GM12878 (cell line): ENCODE results near the gene F2RL3. TPM values are rescaled to one million over a fixed set of nuclear protein-coding genes. Genes with fewer than 3 reads are reported as not detected.

Experiments
- ATAC-seq: fragments of 200-7000 bp; cut with Tn5 transposase; 3 replicates; pipeline ENCODE4 v1.9.1; 2020; ENCODE audit warnings: mild to moderate bottlenecking, moderate library complexity
- BruUV-seq: library from RNA; stranded (reverse); fragments of 400-500 nt; replicated peaks from 2 replicates; lab custom pipeline; 2021; lab: Mats Ljungman, UMichigan
- CTCF ChIA-PET: fragments of 300-600 bp; sonication (Branson Sonifier 250); formaldehyde crosslinking; extraction: SDS; loops from one replicate; lab custom pipeline; 2021; ENCODE audit warnings: inconsistent platforms; lab: Yijun Ruan, JAX
- POLR2A ChIA-PET: fragments of 350-600 bp; formaldehyde crosslinking; extraction: SDS; loops from one replicate; lab custom pipeline; 2021; ENCODE audit warnings: inconsistent platforms; lab: Charles Lee
- RAD21 ChIA-PET: fragments of 300-600 bp; sonication (Branson Sonifier 250); formaldehyde crosslinking; loops from one replicate; lab custom pipeline; 2023; ENCODE audit warnings: antibody characterized with exemption; ENCODE audit not compliant: unreplicated experiment; lab: Charles Lee
- SMC1A ChIA-PET: fragments of 300-600 bp; sonication (Branson Sonifier 250); formaldehyde crosslinking; loops from one replicate; lab custom pipeline; 2023; ENCODE audit not compliant: unreplicated experiment, uncharacterized antibody; lab: Charles Lee
- DNase-seq: peaks from one replicate; pipeline ENCODE4 v3.0.0-alpha.2; 2011; ENCODE audit warnings: low read depth, low spot score
- FAIRE-seq: peaks from 3 replicates; lab custom pipeline; 2011; peaks lifted over from hg19 to GRCh38; lab: Jason Lieb, UNC
- H2AFZ ChIP-seq: 2 replicates; pipeline ENCODE4 v1.6.0; 2011; ENCODE audit warnings: low read depth, low read length, control low read depth; ENCODE audit not compliant: control insufficient read depth
- H3K27ac ChIP-seq: 2 replicates; pipeline ENCODE4 v1.5.1; 2011; ENCODE audit warnings: control low read depth; ENCODE audit not compliant: control insufficient read depth, insufficient read depth
- H3K27me3 ChIP-seq, 2 experiments: replicated peaks in 1 of 2; 2 replicates each; pipeline versions ENCODE4 v1.6.0 to v1.6.1; 2011; ENCODE audit warnings: low read length in 1 of 2; ENCODE audit not compliant: control insufficient read depth in 2 of 2, insufficient read depth in 2 of 2
- H3K36me3 ChIP-seq, 2 experiments: 2 replicates each; pipeline ENCODE4 v1.5.1; 2011; ENCODE audit warnings: low read length in 1 of 2; ENCODE audit not compliant: control insufficient read depth in 2 of 2, insufficient read depth in 2 of 2
- H3K4me1 ChIP-seq: 2 replicates; pipeline ENCODE4 v1.6.1; 2011; ENCODE audit warnings: mild to moderate bottlenecking, low read length, moderate library complexity, mixed read lengths; ENCODE audit not compliant: control insufficient read depth, insufficient read depth
- H3K4me2 ChIP-seq: 2 replicates; pipeline ENCODE4 v1.6.0; 2011; ENCODE audit warnings: control low read depth; ENCODE audit not compliant: control insufficient read depth, insufficient read depth
- H3K4me3 ChIP-seq: fragments of 200-600 bp; sonication (generic); 2 replicates; pipeline ENCODE4 v1.5.1; 2016
- H3K79me2 ChIP-seq: 2 replicates; pipeline ENCODE4 v1.6.0; 2011; ENCODE audit warnings: low read length; ENCODE audit not compliant: control insufficient read depth, insufficient read depth
- H3K9ac ChIP-seq: 2 replicates; pipeline ENCODE4 v1.8.0; 2011; ENCODE audit warnings: low read length, control low read depth, mixed read lengths; ENCODE audit not compliant: control insufficient read depth, insufficient read depth
- H3K9me3 ChIP-seq: replicated peaks from 3 replicates; pipeline ENCODE4 v1.5.1; 2011; ENCODE audit warnings: mild to moderate bottlenecking, low read length; ENCODE audit not compliant: control insufficient read depth, insufficient read depth
- H4K20me1 ChIP-seq: 2 replicates; pipeline ENCODE4 v1.6.0; 2011; ENCODE audit not compliant: control insufficient read depth, insufficient read depth
- PKNOX1 ChIP-seq: fragments of 450-650 bp; IDR thresholded peaks from 2 replicates; pipeline ENCODE4 v1.6.1; 2016; ENCODE audit warnings: mild to moderate bottlenecking
- REST ChIP-seq: IDR thresholded peaks from 2 replicates; pipeline ENCODE4 v1.6.1; 2012; ENCODE audit warnings: mild to moderate bottlenecking, low read depth, low read length
- WGBS: methylation state at CpG from one replicate; pipeline ENCODE4 v1.1.6; 2016; ENCODE audit warnings: low lambda C conversion rate; ENCODE audit not compliant: insufficient replicate concordance, insufficient coverage; ENCODE audit errors: missing lambda C conversion rate; 5-methylcytosine and 5-hydroxymethylcytosine counted together
- in situ Hi-C: fragments of 300-500 bp; cut with MboI; formaldehyde crosslinking; loops from 9 replicates; pipeline ENCODE4 v1.14.3; 2018; ENCODE audit warnings: mixed read lengths
- intact Hi-C: fragments of 100-400 bp; cut with micrococcal nuclease; formaldehyde crosslinking; loops from one replicate; pipeline ENCODE4 v1.14.2; 2022; ENCODE audit not compliant: unreplicated experiment
- polyA plus RNA-seq, 11 experiments: library from polyadenylated mRNA; depleted of rRNA in 4 of 11; unstranded in 6 of 11; stranded (reverse) in 5 of 11; fragments of >200 nt; fragmentation: Nextera tagmentation in 4 of 11; fragmentation: Illumina TruSeq in 1 of 11; extraction: Ambion mirVana in 4 of 11; extraction: Trizol in 1 of 11; gene quantifications; 1 replicate in 1 of 11; 2 replicates in 10 of 11; pipeline versions ENCODE4 v1.2.1 to v1.2.3, GENCODE V29; 2011 to 2016; ENCODE audit warnings: inconsistent platforms in 2 of 11, missing spikeins in 2 of 11, low read depth in 1 of 11
- total RNA-seq, 4 experiments: library from RNA; depleted of rRNA in 3 of 4; stranded (reverse); fragments of >200 nt in 3 of 4; fragmentation: Illumina TruSeq in 1 of 4; extraction: Trizol in 1 of 4; gene quantifications; 2 replicates each; pipeline versions ENCODE4 v1.2.1 to v1.2.3, GENCODE V29; 2013 to 2021

Gene F2RL3
- total and polyA plus RNA-seq, 10 of the 15 experiments (the other 5 are each of a cell fraction or from before 2014, with no cell fraction given) = 0.01 to 1.2 (median 0.29) TPM

GRCh38 chr19:16880884-16881554 is 7.8 kb upstream of the F2RL3 start:
- RAD21 ChIA-PET = no interaction called here
- Histone ChIP-seq H3K4me1 (peaks cover 6% of the 10 kb centered on the region), H3K4me2 (no peak overlapping the region), H3K9me3 (peaks cover 16% of the 10 kb centered on the region; the same call in 2 of the 3 replicates), H3K36me3 (peaks cover 3 to 30% of the 10 kb centered on the region in 2 experiments), H2AFZ (no peak overlapping the region), H4K20me1 (no peaks in the 10 kb centered on the region), H3K4me3 (no peak overlapping the region), H3K27me3 (no peaks in the 10 kb centered on the region), H3K27ac (no peak overlapping the region), H3K9ac (no peak overlapping the region), H3K79me2 (no peaks in the 10 kb centered on the region)
- no peak for ATAC-seq
- TF ChIP-seq REST (no peak), PKNOX1 (no peak)
- CTCF ChIA-PET = no interaction called here
- no TSS peak for BruUV-seq
- POLR2A ChIA-PET = no interaction called here
- SMC1A ChIA-PET = no interaction called here
- no peak for DNase-seq
- no peak for FAIRE-seq
- intact Hi-C loops (no loop called here), in situ Hi-C loops (no loop called here)
- WGBS = 88% methylated on average over 8 of the region's 8 CpGs
